ENCODE data around the gene PPP6R2.
"Not testable (repeated sequence)": the region's sequence is repeated elsewhere in the genome, so short reads cannot be mapped to it uniquely, and the experiment has no call there.

The PPP6R2 gene

DNA sequence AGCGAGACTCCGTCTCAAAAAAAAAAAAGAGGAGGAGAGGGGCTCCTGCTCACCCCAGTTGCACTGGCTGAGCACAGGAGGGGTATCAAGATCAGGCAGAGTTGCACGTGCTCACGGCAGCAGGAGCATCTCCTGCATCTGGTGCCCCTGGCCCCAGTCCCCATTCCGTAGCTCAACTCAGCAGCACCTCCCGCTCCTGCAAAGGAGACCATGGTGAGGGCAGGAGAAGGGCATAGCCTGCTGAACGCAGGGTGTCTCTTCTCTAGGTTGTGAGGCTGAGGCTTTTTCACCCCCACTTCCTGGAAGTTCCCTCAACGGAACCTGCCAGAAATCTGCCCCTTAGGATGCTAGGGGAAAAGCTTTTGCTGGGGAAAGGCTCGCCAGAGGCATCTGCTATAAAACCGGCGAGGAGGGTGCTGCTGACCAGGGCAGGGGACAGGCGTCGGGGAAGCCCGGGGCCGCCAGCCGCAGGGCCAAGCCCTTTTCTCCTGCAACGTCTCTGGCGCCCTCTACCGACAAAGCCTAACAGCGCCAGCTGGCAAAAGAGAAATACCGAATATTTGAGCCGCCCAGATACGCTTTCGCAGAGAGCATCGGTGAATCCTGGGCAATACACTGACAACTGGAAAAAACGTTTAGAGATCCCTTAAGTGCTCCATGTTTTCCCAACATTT is 1.0 kb upstream of the PPP6R2 start:
- peak; percentile 86 for DNase-seq (ENCODE audit: low read depth)

DNA sequence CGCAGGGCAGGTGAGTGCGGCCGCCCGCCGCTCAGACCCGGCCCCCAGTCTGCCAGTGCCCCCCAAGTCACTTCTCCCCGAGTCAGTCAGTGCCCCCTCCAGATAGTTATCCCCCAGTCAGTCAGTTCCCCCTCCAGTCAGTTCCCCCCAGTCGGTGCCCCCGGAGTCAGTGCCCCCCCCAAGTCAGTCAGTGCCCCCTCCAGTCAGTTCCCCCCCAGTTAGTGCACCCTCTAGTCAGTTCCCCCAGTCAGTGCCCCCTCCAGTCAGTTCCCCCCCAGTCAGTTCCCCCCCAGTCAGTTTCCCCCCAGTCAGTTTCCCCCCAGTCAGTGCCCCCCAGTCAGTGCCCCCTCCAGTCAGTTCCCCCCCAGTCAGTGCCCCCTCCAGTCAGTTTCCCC is 411 bp downstream of the PPP6R2 start:
- DNase-seq (ENCODE audit: low read depth) = no peak

- DNase-seq (ENCODE audit: low read depth) = no peak
Observed at GRCh38 chr22:50346470-50346869, 3.3 kb downstream of the PPP6R2 start.

DNA sequence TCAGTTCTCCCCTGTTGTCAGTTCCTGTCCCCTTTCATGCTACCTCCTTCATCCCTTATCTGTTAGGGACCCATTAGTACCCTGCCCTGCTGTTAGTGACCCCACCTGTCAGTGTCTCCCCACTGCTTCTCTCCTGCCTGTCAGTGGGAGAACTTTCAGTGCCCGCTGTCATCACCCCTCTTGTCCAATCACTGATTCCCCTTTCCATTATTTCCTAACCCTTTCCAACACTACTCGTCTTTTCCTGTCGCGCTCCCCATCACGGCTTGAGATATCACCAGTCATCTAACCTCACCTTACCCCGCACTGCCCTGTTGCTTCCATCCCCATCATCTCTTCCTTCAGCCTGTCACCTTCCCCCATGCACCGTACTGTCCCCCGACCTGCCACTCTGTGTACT is 4.0 kb downstream of the PPP6R2 start:
- DNase-seq (ENCODE audit: low read depth) = no peak

GRCh38 chr22:50348058-50348457 is 4.9 kb downstream of the PPP6R2 start:
- DNase-seq (ENCODE audit: low read depth) = no peak

DNA sequence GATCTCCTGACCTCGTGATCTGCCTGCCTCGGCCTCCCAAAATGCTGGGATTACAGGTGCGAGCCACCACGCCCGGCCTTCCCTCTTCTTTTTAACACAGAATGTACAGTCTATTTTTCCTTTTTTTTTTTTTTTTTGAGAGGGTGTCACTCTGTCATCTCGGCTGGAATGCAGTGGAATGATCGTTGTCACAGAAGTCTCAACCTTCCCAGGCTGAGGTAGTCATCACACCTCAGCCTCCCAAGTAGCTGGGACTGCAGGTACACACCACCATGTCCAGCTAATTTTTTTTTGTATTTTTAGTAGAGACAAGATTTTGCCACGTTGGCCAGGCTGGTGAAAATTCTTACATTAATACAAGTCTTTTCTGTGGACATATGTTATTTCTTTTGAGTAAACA is 13.1 kb downstream of the PPP6R2 start:
- DNase-seq (ENCODE audit: low read depth) = no peak

DNA sequence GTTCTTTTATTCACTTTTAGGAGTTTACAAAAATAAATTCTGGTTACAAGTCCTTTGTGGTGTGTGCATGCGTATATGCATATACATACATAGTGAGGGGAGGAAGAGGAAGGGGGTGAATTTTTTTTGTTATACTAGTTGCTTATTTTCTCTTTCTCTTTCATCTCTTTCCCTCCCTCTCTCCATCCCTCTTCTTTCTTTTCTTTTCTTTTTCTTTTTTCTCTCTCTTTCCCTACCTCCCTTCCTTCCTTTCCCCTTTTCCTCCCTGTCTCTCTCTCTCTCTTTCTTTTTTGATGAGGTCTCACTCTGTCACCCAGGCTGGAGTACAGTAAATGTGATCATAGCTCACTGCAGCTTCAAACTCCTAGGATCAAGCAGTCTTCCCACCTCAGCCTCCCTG is 14.1 kb downstream of the PPP6R2 start:
- no peak for DNase-seq (ENCODE audit: low read depth)

DNA sequence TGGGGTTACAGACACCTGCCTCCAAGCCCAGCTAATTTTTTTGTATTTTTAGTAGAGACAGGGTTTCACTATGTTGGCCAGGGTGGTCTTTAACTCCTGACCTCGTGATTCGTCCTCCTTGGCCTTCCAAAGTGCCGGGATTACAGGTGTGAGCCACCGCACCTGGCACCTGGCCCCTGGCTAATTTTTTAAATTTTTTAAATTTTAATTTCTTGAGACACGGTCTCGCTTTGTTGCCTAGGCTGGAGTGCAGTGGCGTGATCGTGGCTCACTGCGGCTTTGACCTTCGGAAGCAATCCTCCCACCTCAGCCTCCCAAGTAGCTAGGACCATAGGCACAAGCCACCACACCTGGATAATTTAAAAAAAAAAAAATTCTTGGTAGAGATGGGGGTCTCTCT is 14.6 kb downstream of the PPP6R2 start:
- no peak for DNase-seq (ENCODE audit: low read depth)

DNA sequence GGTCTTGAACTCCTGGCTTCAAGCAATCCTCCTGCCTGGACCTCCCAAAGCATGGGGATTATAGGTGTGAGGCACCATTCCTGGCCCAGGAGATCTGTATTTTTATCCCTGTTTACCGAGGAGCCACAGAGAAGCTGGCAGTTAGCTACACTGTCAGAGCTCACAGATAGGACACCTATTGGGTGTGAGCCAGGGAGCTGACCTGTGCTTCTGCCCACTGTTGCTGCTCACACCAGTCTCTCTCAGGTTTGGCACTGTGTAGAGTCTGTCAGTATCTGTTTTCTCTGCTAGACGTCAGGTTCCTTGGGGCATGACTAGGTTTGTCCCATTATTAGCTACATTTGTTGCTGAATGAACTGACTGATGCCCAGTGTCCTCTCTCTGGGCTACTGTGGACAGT is 17.5 kb downstream of the PPP6R2 start:
- no peak for DNase-seq (ENCODE audit: low read depth)

DNA sequence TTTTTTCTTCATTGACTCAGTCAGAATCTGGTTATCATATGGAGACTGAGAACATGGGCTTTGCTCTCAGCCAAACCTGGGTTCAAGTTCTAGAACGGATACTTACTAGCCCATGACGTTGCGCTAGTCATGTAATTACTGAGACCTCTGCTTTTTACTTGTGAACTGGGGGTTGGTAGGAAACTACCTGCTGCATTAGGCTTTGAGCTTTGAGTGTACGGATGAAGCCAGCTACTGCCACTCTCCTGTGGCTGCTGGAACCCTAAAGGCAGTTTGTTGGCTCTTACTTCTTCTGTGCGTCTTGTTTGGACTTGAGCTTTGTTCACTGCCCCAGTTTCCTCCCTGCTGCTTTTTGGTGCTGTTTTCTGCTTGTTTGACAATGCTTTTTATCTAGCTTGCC is 18.1 kb downstream of the PPP6R2 start:
- DNase-seq (ENCODE audit: low read depth) = no peak

DNA sequence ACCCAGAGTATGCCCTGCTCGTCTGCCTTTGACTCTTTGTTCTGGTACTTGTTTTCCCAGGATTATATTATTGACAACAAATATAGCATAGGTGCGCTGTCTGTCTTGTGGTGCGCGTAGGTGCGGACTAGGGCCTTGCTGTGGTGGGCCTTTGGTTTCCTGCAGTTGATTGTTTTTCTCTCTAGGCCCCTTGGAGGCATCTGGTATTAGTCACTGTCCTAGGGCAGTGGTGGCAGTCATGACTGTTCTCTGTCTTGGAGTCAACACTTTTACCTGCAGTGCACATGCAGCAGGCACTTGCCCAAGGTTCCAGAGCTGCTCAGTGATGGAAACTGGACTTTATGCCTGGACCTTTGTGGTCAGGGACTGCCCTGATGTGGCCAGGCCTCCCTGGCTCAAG is 18.6 kb downstream of the PPP6R2 start:
- DNase-seq (ENCODE audit: low read depth) = no peak

DNA sequence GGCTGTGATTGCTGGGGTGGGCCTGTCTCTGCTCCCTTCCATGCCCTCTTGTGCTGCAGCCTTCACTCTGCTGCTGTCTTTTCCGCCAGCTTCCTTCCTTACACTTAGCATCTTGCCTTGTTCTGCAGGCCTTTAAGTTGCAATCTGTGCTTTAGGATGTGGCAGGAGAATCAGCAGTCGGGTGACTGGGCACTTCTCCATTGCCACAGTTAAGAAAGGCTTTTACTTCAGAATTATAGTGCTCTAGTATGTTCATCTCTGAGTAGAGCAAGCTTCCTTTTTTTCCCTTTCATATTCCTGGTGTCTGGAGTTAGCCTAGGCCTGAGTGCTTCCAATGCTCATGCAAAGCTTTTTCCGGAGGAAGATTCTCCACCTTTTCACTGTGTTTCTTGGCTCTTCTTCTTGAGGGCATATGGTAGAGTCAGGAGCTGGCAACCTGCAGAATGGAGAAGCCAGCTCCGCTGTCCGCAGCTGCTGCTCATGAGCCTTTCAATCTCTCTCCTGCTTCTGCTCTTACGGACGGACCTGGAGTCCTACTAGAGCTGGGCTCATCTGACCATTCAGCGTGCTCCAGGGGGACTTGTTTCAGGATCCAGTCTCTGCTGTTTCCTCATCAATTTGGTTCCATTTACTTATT is 20.2 kb downstream of the PPP6R2 start:
- DNase-seq (ENCODE audit: low read depth) = no peak

DNA sequence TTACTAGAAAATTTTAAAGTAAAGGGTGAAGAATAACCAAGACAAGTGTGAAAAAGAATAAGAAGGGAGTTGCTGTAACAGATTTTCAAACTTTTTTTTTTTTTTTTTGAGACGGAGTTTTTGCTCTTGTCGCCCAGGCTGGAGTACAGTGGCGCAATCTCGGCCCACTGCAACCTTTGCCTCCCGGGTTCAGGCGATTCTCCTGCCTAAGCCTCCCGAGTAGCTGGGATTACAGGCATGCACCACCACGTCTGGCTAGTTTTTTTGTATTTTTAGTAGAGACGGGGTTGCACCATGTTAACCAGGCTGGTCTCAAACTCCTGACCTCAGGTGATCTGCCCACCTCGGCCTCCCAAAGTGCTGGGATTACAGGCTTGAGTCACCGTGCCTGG is 20.7 kb downstream of the PPP6R2 start:
- not testable (repeated sequence) for DNase-seq (ENCODE audit: low read depth)

DNA sequence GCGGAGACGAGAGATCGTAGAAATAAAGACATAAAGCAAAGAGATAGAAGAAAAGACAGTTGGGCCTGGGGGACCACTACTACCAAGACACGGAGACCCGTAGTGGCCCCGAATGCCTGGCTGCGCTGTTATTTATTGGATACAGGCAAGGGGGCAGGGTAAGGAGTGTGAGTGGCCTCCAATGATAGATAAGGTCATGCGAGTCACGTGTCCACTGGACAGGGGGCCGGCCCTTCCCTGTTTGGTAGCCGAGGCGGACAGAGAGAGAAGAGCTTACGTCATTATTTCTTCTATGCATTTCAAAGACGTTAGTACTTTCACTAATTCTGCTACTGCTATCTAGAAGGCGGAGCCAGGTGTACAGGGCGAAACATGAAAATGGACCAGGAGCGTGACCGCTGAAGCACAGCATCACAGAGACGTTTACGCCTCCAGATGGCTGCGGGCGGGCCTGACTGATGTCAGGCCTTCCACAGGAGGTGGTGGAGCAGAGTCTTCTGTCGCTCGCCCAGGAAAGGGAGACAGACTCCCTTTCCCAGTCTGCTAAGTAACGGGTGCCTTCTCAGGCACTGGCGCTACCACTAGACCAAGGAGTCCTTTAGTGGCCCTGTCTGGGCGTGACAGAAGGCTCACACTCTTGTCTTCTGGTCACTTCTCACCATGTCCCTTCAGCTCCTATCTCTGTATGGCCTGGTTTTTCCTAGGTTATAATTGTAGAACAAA is 24.8 kb downstream of the PPP6R2 start:
- DNase-seq (ENCODE audit: low read depth) = no peak

GRCh38 chr22:50371101-50371648 is 28.0 kb downstream of the PPP6R2 start:
- DNase-seq (ENCODE audit: low read depth) = no peak

GRCh38 chr22:50376085-50376651 is 33.0 kb downstream of the PPP6R2 start:
- no peak for DNase-seq (ENCODE audit: low read depth)

- DNase-seq (ENCODE audit: low read depth) = not testable (repeated sequence)
Observed at GRCh38 chr22:50381021-50381555, 38.0 kb downstream of the PPP6R2 start.

- no peak for DNase-seq (ENCODE audit: low read depth)
Observed at GRCh38 chr22:50396751-50397370, 53.7 kb downstream of the PPP6R2 start.

- DNase-seq (ENCODE audit: low read depth) = not testable (repeated sequence)
Observed at GRCh38 chr22:50397371-50398060, 54.4 kb downstream of the PPP6R2 start.

GRCh38 chr22:50398831-50399648 is 55.9 kb downstream of the PPP6R2 start:
- no peak for DNase-seq (ENCODE audit: low read depth)

Measured in activated gamma-delta T cell treated with anti-CD3 and anti-CD28 coated beads, Interleukin-2, amount 50 U/mL, for 16 hours (primary cell).